ENCODE measurements around the gene CLSTN2. TPM values are rescaled to one million over a fixed set of nuclear protein-coding genes. Genes with fewer than 3 reads are reported as not detected.

Gene CLSTN2
- total and polyA plus RNA-seq, 2 of the 13 experiments (the other 11 are each of a cell fraction or from before 2014, with no cell fraction given) = not detected

- Histone ChIP-seq H3K27me3 (ENCODE audit: control insufficient read depth in 1 of 2, insufficient read depth in 2 of 2, low read length in 2 of 2) (no peaks in the 10 kb centered on the region), H3K4me3 (replicated peaks in 1 of 3; ENCODE audit: insufficient read depth in 1 of 3, low read depth in 2 of 3, low read length in 3 of 3) (no peak overlapping the region), H3K36me3 (replicated peaks in 1 of 2; ENCODE audit: control insufficient read depth in 1 of 2, insufficient read depth in 2 of 2, low read length in 2 of 2) (no peaks in the 10 kb centered on the region), H2AFZ (ENCODE audit: low read length) (no peak overlapping the region), H3K27ac (ENCODE audit: extremely low read length, insufficient read depth, low read length) (no peak overlapping the region), H4K20me1 (ENCODE audit: insufficient read depth, low read length) (no peaks in the 10 kb centered on the region), H3K4me2 (ENCODE audit: low read depth, low read length) (no peak overlapping the region), H3K4me1 (ENCODE audit: insufficient read depth, low read length) (no peaks in the 10 kb centered on the region), H3K9ac (ENCODE audit: insufficient read depth, low read depth, low read length) (no peak overlapping the region), H3K79me2 (ENCODE audit: insufficient read depth, low read length) (no peaks in the 10 kb centered on the region), H3K9me3 (ENCODE audit: low read length) (no peaks in the 10 kb centered on the region)
- in situ Hi-C loops (cut with HindIII; ENCODE audit: extremely low pct_ligation_motif_present, low pct_unique_long_range_greater_than_20kb) = no loop called here
- ChIA-PET POLR2A (no interaction called here), CTCF (ENCODE audit: low intra/inter-chr PET ratio, low total read pairs) (no interaction called here)
- ATAC-seq = no peak
- no peak for FAIRE-seq
- DNase-seq (ENCODE audit: low spot score) = no peak
- intact Hi-C loops (cut with micrococcal nuclease; ENCODE audit: unreplicated experiment) = no loop called here
- no TSS peak for BruUV-seq (replicated peaks)
- TF ChIP-seq, protein P1, sequence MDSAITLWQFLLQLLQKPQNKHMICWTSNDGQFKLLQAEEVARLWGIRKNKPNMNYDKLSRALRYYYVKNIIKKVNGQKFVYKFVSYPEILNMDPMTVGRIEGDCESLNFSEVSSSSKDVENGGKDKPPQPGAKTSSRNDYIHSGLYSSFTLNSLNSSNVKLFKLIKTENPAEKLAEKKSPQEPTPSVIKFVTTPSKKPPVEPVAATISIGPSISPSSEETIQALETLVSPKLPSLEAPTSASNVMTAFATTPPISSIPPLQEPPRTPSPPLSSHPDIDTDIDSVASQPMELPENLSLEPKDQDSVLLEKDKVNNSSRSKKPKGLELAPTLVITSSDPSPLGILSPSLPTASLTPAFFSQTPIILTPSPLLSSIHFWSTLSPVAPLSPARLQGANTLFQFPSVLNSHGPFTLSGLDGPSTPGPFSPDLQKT (CRISPR knock-in tag; IDR thresholded peaks at IDR 0.05; ENCODE audit: borderline replicate concordance) = no peak
- TF ChIP-seq TRAFD1 (CRISPR knock-in tag; IDR thresholded peaks at IDR 0.05; ENCODE audit: borderline replicate concordance) (no peak), ZNF7 (CRISPR knock-in tag; IDR thresholded peaks at IDR 0.05) (no peak), BHLHE40 (IDR thresholded peaks at IDR 0.05; ENCODE audit: low read length) (no peak), ZNF225 (CRISPR knock-in tag; IDR thresholded peaks at IDR 0.05) (no peak), ZNF850 (CRISPR knock-in tag; conservative IDR thresholded peaks at IDR 0.05) (no peak), FOXA3 (CRISPR knock-in tag; IDR thresholded peaks at IDR 0.05) (no peak), TOPORS (CRISPR knock-in tag; IDR thresholded peaks at IDR 0.05) (no peak), SNAI1 (CRISPR knock-in tag; IDR thresholded peaks at IDR 0.05; ENCODE audit: borderline replicate concordance) (no peak), ZNF224 (CRISPR knock-in tag; IDR thresholded peaks at IDR 0.05) (no peak), ELF4 (CRISPR knock-in tag; IDR thresholded peaks at IDR 0.05; ENCODE audit: borderline replicate concordance) (no peak)
- TF ChIP-seq, protein P2, sequence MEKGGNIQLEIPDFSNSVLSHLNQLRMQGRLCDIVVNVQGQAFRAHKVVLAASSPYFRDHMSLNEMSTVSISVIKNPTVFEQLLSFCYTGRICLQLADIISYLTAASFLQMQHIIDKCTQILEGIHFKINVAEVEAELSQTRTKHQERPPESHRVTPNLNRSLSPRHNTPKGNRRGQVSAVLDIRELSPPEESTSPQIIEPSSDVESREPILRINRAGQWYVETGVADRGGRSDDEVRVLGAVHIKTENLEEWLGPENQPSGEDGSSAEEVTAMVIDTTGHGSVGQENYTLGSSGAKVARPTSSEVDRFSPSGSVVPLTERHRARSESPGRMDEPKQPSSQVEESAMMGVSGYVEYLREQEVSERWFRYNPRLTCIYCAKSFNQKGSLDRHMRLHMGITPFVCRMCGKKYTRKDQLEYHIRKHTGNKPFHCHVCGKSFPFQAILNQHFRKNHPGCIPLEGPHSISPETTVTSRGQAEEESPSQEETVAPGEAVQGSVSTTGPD (CRISPR knock-in tag; IDR thresholded peaks at IDR 0.05) = no peak
Measured at GRCh38 chr3:140196970-140197369, 262.0 kb downstream of the CLSTN2 start.
